Skeletal muscle satellite cell (primary cell): Measurements from ENCODE around the gene COL25A1.

Experiments used
- H3K27me3 ChIP-seq: 2 replicates; pipeline ENCODE4 v1.7.0; 2013; ENCODE audit warnings: low read length; ENCODE audit not compliant: control insufficient read depth, insufficient read depth
- H3K36me3 ChIP-seq: 2 replicates; pipeline ENCODE4 v1.7.0; 2013; ENCODE audit warnings: mild to moderate bottlenecking, control low read depth, low read length; ENCODE audit not compliant: insufficient read depth
- H3K4me1 ChIP-seq: 2 replicates; pipeline ENCODE4 v1.7.0; 2013; ENCODE audit warnings: low read length; ENCODE audit not compliant: control insufficient read depth, insufficient read depth
- H3K4me2 ChIP-seq: 2 replicates; pipeline ENCODE4 v1.7.0; 2013; ENCODE audit warnings: mild to moderate bottlenecking, low read length
- H3K4me3 ChIP-seq: 2 replicates; pipeline ENCODE4 v1.7.0; 2013; ENCODE audit warnings: low read length
- H3K9ac ChIP-seq: 2 replicates; pipeline ENCODE4 v1.7.0; 2013; ENCODE audit warnings: mild to moderate bottlenecking, low read depth, low read length, moderate library complexity
- H3K9me3 ChIP-seq: replicated peaks from 2 replicates; pipeline ENCODE4 v1.7.0; 2013; ENCODE audit warnings: mild to moderate bottlenecking, control low read depth, low read length

COL25A1 gene

GRCh38 chr4:109020861-109021260 lies 281.6 kb downstream of the COL25A1 start:
- H3K4me3 ChIP-seq = no peak overlapping the region
- H3K4me2 ChIP-seq = no peak overlapping the region
- H3K27me3 ChIP-seq = no peaks in the 10 kb centered on the region
- no peak overlapping the region for H3K9ac ChIP-seq
- no peaks in the 10 kb centered on the region for H3K9me3 ChIP-seq
- no peaks in the 10 kb centered on the region for H3K4me1 ChIP-seq
- H3K36me3 ChIP-seq = peaks cover 4% of the 10 kb centered on the region

GRCh38 chr4:109016200-109016599 lies 286.3 kb downstream of the COL25A1 start:
- no peak overlapping the region for H3K4me2 ChIP-seq
- no peaks in the 10 kb centered on the region for H3K36me3 ChIP-seq
- H3K4me1 ChIP-seq = no peaks in the 10 kb centered on the region
- H3K9ac ChIP-seq = no peak overlapping the region
- H3K4me3 ChIP-seq = no peak overlapping the region
- no peaks in the 10 kb centered on the region for H3K27me3 ChIP-seq
- H3K9me3 ChIP-seq = no peaks in the 10 kb centered on the region

GRCh38 chr4:109015413-109015810 lies 287.0 kb downstream of the COL25A1 start:
- H3K4me3 ChIP-seq = no peak overlapping the region
- no peak overlapping the region for H3K4me2 ChIP-seq
- peaks cover 6% of the 10 kb centered on the region for H3K4me1 ChIP-seq
- H3K9me3 ChIP-seq = no peaks in the 10 kb centered on the region
- H3K36me3 ChIP-seq = no peaks in the 10 kb centered on the region
- H3K9ac ChIP-seq = no peak overlapping the region
- no peaks in the 10 kb centered on the region for H3K27me3 ChIP-seq

GRCh38 chr4:109014593-109015412 lies 287.7 kb downstream of the COL25A1 start:
- Histone ChIP-seq H3K4me2 (no peak overlapping the region), H3K9ac (no peak overlapping the region), H3K9me3 (no peaks in the 10 kb centered on the region), H3K4me1 (peaks cover 10% of the 10 kb centered on the region), H3K36me3 (no peaks in the 10 kb centered on the region), H3K4me3 (no peak overlapping the region), H3K27me3 (no peaks in the 10 kb centered on the region)

- no peak overlapping the region for H3K4me2 ChIP-seq
- peaks cover 10% of the 10 kb centered on the region for H3K4me1 ChIP-seq
- no peaks in the 10 kb centered on the region for H3K9me3 ChIP-seq
- no peaks in the 10 kb centered on the region for H3K36me3 ChIP-seq
- no peaks in the 10 kb centered on the region for H3K27me3 ChIP-seq
- H3K9ac ChIP-seq = no peak overlapping the region
- H3K4me3 ChIP-seq = no peak overlapping the region
These were observed 290.1 kb downstream of the COL25A1 start for GRCh38 chr4:109012286-109012880.

GRCh38 chr4:109011241-109012026 lies 291.0 kb downstream of the COL25A1 start:
- no peak overlapping the region for H3K4me2 ChIP-seq
- H3K27me3 ChIP-seq = no peaks in the 10 kb centered on the region
- H3K4me1 ChIP-seq = peaks cover 10% of the 10 kb centered on the region
- H3K9me3 ChIP-seq = no peaks in the 10 kb centered on the region
- H3K4me3 ChIP-seq = no peak overlapping the region
- H3K9ac ChIP-seq = no peak overlapping the region
- H3K36me3 ChIP-seq = no peaks in the 10 kb centered on the region

GRCh38 chr4:109010521-109010920 lies 291.9 kb downstream of the COL25A1 start:
- H3K4me3 ChIP-seq = no peak overlapping the region
- H3K9me3 ChIP-seq = no peaks in the 10 kb centered on the region
- peak overlapping the region; percentile 24 for H3K4me2 ChIP-seq
- H3K36me3 ChIP-seq = no peaks in the 10 kb centered on the region
- H3K9ac ChIP-seq = peak overlapping the region; percentile 38
- H3K27me3 ChIP-seq = no peaks in the 10 kb centered on the region
- peaks cover 12% of the 10 kb centered on the region for H3K4me1 ChIP-seq

- H3K4me2 ChIP-seq = peak overlapping the region; percentile 24
- no peaks in the 10 kb centered on the region for H3K27me3 ChIP-seq
- H3K36me3 ChIP-seq = no peaks in the 10 kb centered on the region
- H3K4me1 ChIP-seq = peaks cover 17% of the 10 kb centered on the region
- no peaks in the 10 kb centered on the region for H3K9me3 ChIP-seq
- peak overlapping the region; percentile 38 for H3K9ac ChIP-seq
- no peak overlapping the region for H3K4me3 ChIP-seq
These were observed 292.5 kb downstream of the COL25A1 start for GRCh38 chr4:109009909-109010308.

- Histone ChIP-seq H3K4me3 (no peak overlapping the region), H3K9ac (no peak overlapping the region)
These were observed 294.5 kb downstream of the COL25A1 start for GRCh38 chr4:109007976-109008375.

GRCh38 chr4:109005523-109005922 lies 296.9 kb downstream of the COL25A1 start:
- no peaks in the 10 kb centered on the region for H3K9me3 ChIP-seq
- H3K36me3 ChIP-seq = no peaks in the 10 kb centered on the region
- no peak overlapping the region for H3K4me3 ChIP-seq

More at GRCh38 chr4:109007976-109008375, 294.5 kb downstream of the COL25A1 start:
- Histone ChIP-seq H3K9me3 (no peaks in the 10 kb centered on the region), H3K27me3 (no peaks in the 10 kb centered on the region), H3K4me1 (peaks cover 17% of the 10 kb centered on the region), H3K36me3 (no peaks in the 10 kb centered on the region), H3K4me2 (no peak overlapping the region)

GRCh38 chr4:109004418-109004817 lies 298.0 kb downstream of the COL25A1 start:
- H3K4me3 ChIP-seq = no peak overlapping the region
- H3K9me3 ChIP-seq = no peaks in the 10 kb centered on the region
- no peaks in the 10 kb centered on the region for H3K27me3 ChIP-seq
- H3K4me1 ChIP-seq = peaks cover 7% of the 10 kb centered on the region
- no peak overlapping the region for H3K4me2 ChIP-seq
- no peaks in the 10 kb centered on the region for H3K36me3 ChIP-seq
- no peak overlapping the region for H3K9ac ChIP-seq

More at GRCh38 chr4:109005523-109005922, 296.9 kb downstream of the COL25A1 start:
- no peaks in the 10 kb centered on the region for H3K27me3 ChIP-seq
- no peak overlapping the region for H3K9ac ChIP-seq
- no peak overlapping the region for H3K4me2 ChIP-seq
- H3K4me1 ChIP-seq = peaks cover 12% of the 10 kb centered on the region
